Thyroid gland (tissue), 4 donors: ENCODE data around the gene ZZZ3. TPM values are rescaled to one million over a fixed set of nuclear protein-coding genes. Genes with fewer than 3 reads are reported as not detected.

Experiments used
- DNase-seq, 2 donors: peaks; one replicate each; pipeline ENCODE4 v3.0.0-alpha.2; 2019
- H3K27ac ChIP-seq, 3 donors: fragments of 200-600 bp; sonication (generic); 1 replicate in 2 of 3; 2 replicates in 1 of 3; pipeline ENCODE4 v1.5.1; 2016 to 2019; ENCODE audit warnings: mild to moderate bottlenecking in 1 of 3, moderate library complexity in 1 of 3
- H3K27me3 ChIP-seq: fragments of 200-600 bp; sonication (generic); one replicate; pipeline ENCODE4 v1.5.1; 2019
- H3K36me3 ChIP-seq, 2 donors: fragments of 200-600 bp; sonication (generic); one replicate each; pipeline ENCODE4 v1.5.1; 2016 to 2019
- H3K4me1 ChIP-seq, 2 donors: fragments of 200-600 bp; sonication (generic); one replicate each; pipeline ENCODE4 v1.5.1; 2017 to 2019
- H3K4me3 ChIP-seq, 3 donors: fragments of 200-600 bp; sonication (generic); replicated peaks in 1 of 3; 1 replicate in 2 of 3; 2 replicates in 1 of 3; pipeline ENCODE4 v1.5.1; 2016; ENCODE audit warnings: mild to moderate bottlenecking in 1 of 3
- H3K9me3 ChIP-seq: fragments of 200-600 bp; sonication (generic); one replicate; pipeline ENCODE4 v1.5.1; 2017
- CTCF ChIP-seq, 6 experiments: fragments of 200-600 bp in 3 of 6; fragments of 450-650 bp in 3 of 6; sonication (generic) in 3 of 6; IDR thresholded peaks; one replicate each; pipeline ENCODE4 v1.5.1; 2016 to 2019; ENCODE audit warnings: antibody characterized with exemption in 6 of 6, mild to moderate bottlenecking in 2 of 6, inconsistent platforms in 1 of 6, moderate library complexity in 1 of 6
- POLR2A ChIP-seq, 2 donors: fragments of 450-650 bp; IDR thresholded peaks; one replicate each; pipeline ENCODE4 v1.6.1; 2017; ENCODE audit warnings: antibody characterized with exemption in 2 of 2, mild to moderate bottlenecking in 2 of 2, moderate library complexity in 1 of 2
- WGBS, 2 donors: methylation state at CpG; one replicate each; pipeline ENCODE4 v1.1.5; 2017; 5-methylcytosine and 5-hydroxymethylcytosine counted together
- intact Hi-C: fragments of 100-400 bp; cut with DNase I; formaldehyde crosslinking; loops from one replicate; pipeline ENCODE4 v1.15.1; 2023
- total RNA-seq, 4 donors: library from RNA; depleted of rRNA; stranded (reverse); fragments of >200 nt; gene quantifications; one replicate each; pipeline ENCODE4 v1.2.3, GENCODE V29; 2016

The ZZZ3 gene
- total RNA-seq, 4 donors from 2014 or later = 114 to 178 (median 118) TPM

- no peaks in the 10 kb centered on the region for H3K36me3 ChIP-seq
- H3K27ac ChIP-seq = no peak overlapping the region
- H3K27me3 ChIP-seq = no peaks in the 10 kb centered on the region
- peaks cover 7 to 8% of the 10 kb centered on the region in 2 donors for H3K4me1 ChIP-seq
- WGBS, 2 donors = 26 to 36% methylated on average over 5 to 6 of the region's 21 CpGs
- intact Hi-C loops = no loop called here
- TF ChIP-seq CTCF (IDR thresholded peaks at IDR 0.05) (peak in 4 of 6 experiments; percentile 22 to 53 (median 37)), POLR2A (IDR thresholded peaks at IDR 0.05) (no peak)
- H3K4me3 ChIP-seq = peak overlapping the region in 1 of 3 donors; percentile 11
- H3K9me3 ChIP-seq = no peaks in the 10 kb centered on the region
- peak; percentile 45 to 50 for DNase-seq
Measured at GRCh38 chr1:77687519-77687906, 5.1 kb upstream of the ZZZ3 start.

DNA sequence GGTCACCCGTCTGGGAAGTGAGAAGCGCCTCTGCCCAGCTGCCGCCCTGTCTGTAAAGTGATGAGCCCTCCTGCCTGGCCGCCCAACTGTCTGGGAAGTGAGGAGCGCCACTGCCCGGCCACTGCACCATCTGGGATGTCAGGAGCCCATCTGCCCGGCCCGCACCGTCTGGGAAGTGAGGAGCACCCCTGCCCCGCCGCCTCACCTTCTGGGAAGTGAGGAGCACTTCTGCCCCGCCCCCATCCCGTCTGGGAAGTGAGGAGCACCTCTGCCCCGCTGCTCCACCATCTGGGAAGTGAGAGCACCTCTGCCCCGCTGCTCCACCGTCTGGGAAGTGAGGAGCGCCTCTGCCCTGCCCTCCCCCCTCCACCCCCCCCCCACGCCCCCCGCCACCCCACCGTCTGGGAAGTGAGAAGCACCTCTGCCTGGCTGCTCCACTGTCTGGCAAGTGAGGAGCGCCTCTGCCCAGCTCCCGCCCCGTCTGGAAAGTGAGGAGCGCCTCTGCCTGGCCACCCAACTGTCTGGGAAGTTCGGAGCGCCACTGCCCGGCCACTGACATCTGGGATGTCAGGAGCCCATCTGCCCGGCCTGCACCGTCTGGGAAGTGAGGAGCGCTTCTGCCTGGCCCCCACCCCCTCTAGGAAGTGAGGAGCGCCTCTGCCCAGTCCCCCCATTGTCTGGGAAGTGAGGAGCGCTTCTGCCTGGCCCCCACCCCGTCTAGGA is 4.5 kb upstream of the ZZZ3 start:
- WGBS, 2 donors = 86 to 89% methylated on average over 22 to 31 of the region's 33 CpGs
- peak in 1 of 2 donors; percentile 6 for DNase-seq
- Histone ChIP-seq H3K4me1 (peaks cover 7 to 8% of the 10 kb centered on the region in 2 donors), H3K4me3 (no peak overlapping the region), H3K36me3 (no peaks in the 10 kb centered on the region), H3K27me3 (no peaks in the 10 kb centered on the region), H3K27ac (no peak overlapping the region), H3K9me3 (no peaks in the 10 kb centered on the region)
- intact Hi-C loops = no loop called here
- TF ChIP-seq CTCF (IDR thresholded peaks at IDR 0.05) = no peak

DNA sequence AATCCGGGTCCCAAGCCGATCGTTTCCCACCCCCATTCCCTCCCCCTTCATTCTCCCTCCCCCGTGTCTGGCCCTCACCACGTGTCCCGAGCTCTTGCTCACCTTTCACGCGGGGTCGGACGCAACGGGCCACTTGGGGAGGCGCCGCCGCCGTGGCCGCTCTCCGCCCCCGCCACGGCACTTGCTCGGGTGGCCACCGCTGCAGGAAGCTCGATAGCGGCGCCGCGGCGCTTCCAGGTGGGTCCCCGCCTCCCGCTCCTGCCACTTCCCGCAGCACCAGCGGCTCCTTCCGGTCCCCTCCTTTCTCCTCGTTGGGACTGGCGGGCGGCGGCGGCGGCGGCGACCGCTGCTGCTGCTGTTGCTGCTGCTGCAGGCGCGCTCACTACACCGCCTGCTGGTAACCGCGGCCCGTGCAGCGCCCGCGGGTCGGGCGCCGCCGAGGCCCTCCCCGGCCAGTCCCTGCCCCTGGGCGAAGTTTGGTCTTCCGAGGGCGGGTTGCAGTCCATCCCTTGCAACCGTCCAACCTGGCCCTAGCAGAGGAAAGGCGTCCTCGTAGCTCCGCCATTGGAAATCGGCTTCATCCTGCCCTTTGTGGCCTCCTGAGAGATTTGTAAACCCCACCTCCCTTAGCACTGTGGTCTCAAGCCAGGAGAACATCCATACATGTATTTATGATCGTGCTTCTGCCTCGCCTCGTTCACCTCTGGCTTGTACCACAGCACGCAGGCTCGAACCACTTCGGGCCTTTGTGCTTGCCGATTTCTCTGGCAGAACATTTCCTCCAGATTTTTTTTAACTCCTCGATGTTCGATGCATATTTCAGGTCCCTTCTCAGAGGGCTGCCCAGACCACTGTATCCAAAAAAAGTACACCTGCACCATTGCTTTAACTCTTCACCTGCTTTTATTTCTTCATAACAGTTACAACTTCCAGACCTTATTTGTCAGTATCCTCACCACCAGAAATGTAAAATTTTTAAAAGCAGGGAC is 996 bp upstream of the ZZZ3 start:
- TF ChIP-seq POLR2A (IDR thresholded peaks at IDR 0.05) (peak in 1 of 2 donors; percentile 78), CTCF (IDR thresholded peaks at IDR 0.05) (peak; percentile 47 to 98 (median 92))
- intact Hi-C loops = no loop called here
- H3K4me3 ChIP-seq = peak overlapping the region in 2 of 3 donors; percentile 45 to 86
- H3K9me3 ChIP-seq = no peaks in the 10 kb centered on the region
- DNase-seq = peak; percentile 94
- peak overlapping the region; percentile 81 to 99 (median 93) for H3K27ac ChIP-seq
- WGBS, 2 donors = 1 to 2% methylated on average over 36 to 37 of the region's 72 CpGs
- no peaks in the 10 kb centered on the region for H3K36me3 ChIP-seq
- H3K27me3 ChIP-seq = no peaks in the 10 kb centered on the region
- H3K4me1 ChIP-seq = peaks cover 7 to 26% of the 10 kb centered on the region in 2 donors

GRCh38 chr1:77680173-77680572 is 2.3 kb downstream of the ZZZ3 start:
- H3K4me3 ChIP-seq = no peak overlapping the region
- WGBS, 2 donors = 75 to 82% methylated on average over 2 of the region's 2 CpGs
- intact Hi-C loops = no loop called here
- H3K27ac ChIP-seq = no peak overlapping the region
- H3K36me3 ChIP-seq = no peaks in the 10 kb centered on the region
- TF ChIP-seq POLR2A (IDR thresholded peaks at IDR 0.05) (no peak), CTCF (IDR thresholded peaks at IDR 0.05) (no peak)
- DNase-seq = no peak
- no peaks in the 10 kb centered on the region for H3K9me3 ChIP-seq
- no peaks in the 10 kb centered on the region for H3K27me3 ChIP-seq
- peaks cover 7 to 26% of the 10 kb centered on the region in 2 donors for H3K4me1 ChIP-seq
